Spleen (tissue), 11 donors: ENCODE results near the gene DUSP3. TPM values are rescaled to one million over a fixed set of nuclear protein-coding genes. Genes with fewer than 3 reads are reported as not detected.

Experiments
- DNase-seq: peaks from one replicate; pipeline ENCODE4 v3.0.0-alpha.2; 2020
- H3K27ac ChIP-seq, 8 donors: fragments of 200-600 bp; sonication (generic) in 7 of 8; 1 replicate in 4 of 8; 2 replicates in 4 of 8; pipeline versions ENCODE4 v1.5.0 to v1.8.0; 2016 to 2021; ENCODE audit warnings: inconsistent platforms in 4 of 8, mild to moderate bottlenecking in 4 of 8, moderate library complexity in 1 of 8
- H3K27me3 ChIP-seq, 7 donors: fragments of 200-600 bp; sonication (generic) in 6 of 7; replicated peaks in 1 of 7; 1 replicate in 4 of 7; 2 replicates in 3 of 7; pipeline versions ENCODE4 v1.5.0 to v1.8.0; 2016 to 2021; ENCODE audit warnings: inconsistent platforms in 3 of 7, mild to moderate bottlenecking in 1 of 7
- H3K36me3 ChIP-seq, 6 donors: fragments of 200-600 bp; sonication (generic) in 5 of 6; 1 replicate in 4 of 6; 2 replicates in 2 of 6; pipeline versions ENCODE4 v1.5.0 to v1.8.0; 2016 to 2021; ENCODE audit warnings: inconsistent platforms in 2 of 6
- H3K4me1 ChIP-seq, 6 donors: fragments of 200-600 bp; sonication (generic) in 5 of 6; 1 replicate in 3 of 6; 2 replicates in 3 of 6; pipeline versions ENCODE4 v1.5.0 to v1.8.0; 2016 to 2021; ENCODE audit warnings: inconsistent platforms in 3 of 6
- H3K4me3 ChIP-seq, 8 donors: fragments of 200-600 bp; sonication (generic) in 7 of 8; 1 replicate in 4 of 8; 2 replicates in 4 of 8; pipeline versions ENCODE4 v1.5.0 to v1.8.0; 2016 to 2021; ENCODE audit warnings: inconsistent platforms in 4 of 8, mild to moderate bottlenecking in 4 of 8, moderate library complexity in 2 of 8
- H3K9me3 ChIP-seq, 8 donors: fragments of 200-600 bp; sonication (generic) in 7 of 8; 1 replicate in 4 of 8; 2 replicates in 4 of 8; pipeline versions ENCODE4 v1.5.0 to v1.8.0; 2016 to 2021; ENCODE audit warnings: inconsistent platforms in 4 of 8
- CTCF ChIP-seq, 11 experiments: fragments of 200-600 bp in 7 of 11; fragments of 450-650 bp in 4 of 11; sonication (generic) in 4 of 11; IDR thresholded peaks in 8 of 11; conservative IDR thresholded peaks in 3 of 11; 1 replicate in 7 of 11; 2 replicates in 4 of 11; pipeline versions ENCODE4 v1.4.0 to v1.8.0; 2016 to 2021; ENCODE audit warnings: antibody characterized with exemption in 11 of 11, inconsistent platforms in 4 of 11, mild to moderate bottlenecking in 1 of 11
- POLR2A ChIP-seq, 3 donors: fragments of 450-650 bp; IDR thresholded peaks; one replicate each; pipeline ENCODE4 v1.5.1; 2017; ENCODE audit warnings: antibody characterized with exemption in 3 of 3, mild to moderate bottlenecking in 1 of 3
- POLR2AphosphoS5 ChIP-seq, 3 donors: sonication (generic); formaldehyde crosslinking; IDR thresholded peaks; one replicate each; pipeline ENCODE4 v1.5.1; 2017; ENCODE audit warnings: antibody characterized with exemption in 3 of 3
- WGBS, 5 donors: extraction: QIAGEN DNeasy Blood & Tissue Kit in 3 of 5; methylation state at CpG; one replicate each; pipeline versions ENCODE4 v1.1.5 to v1.1.7; 2013 to 2018; 5-methylcytosine and 5-hydroxymethylcytosine counted together
- intact Hi-C: fragments of 100-400 bp; cut with DNase I; formaldehyde crosslinking; loops from one replicate; pipeline ENCODE4 v1.15.0; 2023; ENCODE audit warnings: low total_unique reads
- polyA plus RNA-seq, 3 donors: library from polyadenylated mRNA; stranded (reverse); fragments of 200-250 nt; gene quantifications; one replicate each; pipeline ENCODE4 v1.2.1, GENCODE V29; 2013
- total RNA-seq, 7 donors: library from RNA; depleted of rRNA in 3 of 7; stranded (reverse); fragments of >200 nt in 3 of 7; fragmentation: NEBNext Ultra II Directional in 4 of 7; extraction: Animal tissue kit (Norgen Biotek cat#: 25700) in 4 of 7; gene quantifications; one replicate each; pipeline versions ENCODE4 v1.1.0 to v1.2.1, GENCODE V29; 2016 to 2021
- donor health status: healthy with polysubstance abuse.
- donor health status: DM: no; HTN: no; CAD: no; lungs with moderate emphysema.
- donor health status: DM: no; HTN: no; CAD: no.
- donor health status: Bipolar disorder and iron deficiency.
- donor health status: healthy.
- donor health status: DM: no; HTN: no; CAD: no.
- donor health status: DM: yes; HTN: yes; CAD: no.

DUSP3 gene
- total and polyA plus RNA-seq, 10 donors: 25.7 to 96.2 (median 68.9) TPM

- Histone ChIP-seq H3K4me3 (no peak overlapping the region), H3K27ac (no peak overlapping the region), H3K9me3 (no peaks in the 10 kb centered on the region), H3K36me3 (peaks cover 0 to 16% (median 0%) of the 10 kb centered on the region in 6 donors), H3K4me1 (no peaks in the 10 kb centered on the region), H3K27me3 (peaks cover 0 to 9% (median 0%) of the 10 kb centered on the region in 7 donors)
- DNase-seq: no peak
- intact Hi-C loops: no loop called here
- TF ChIP-seq POLR2A (IDR thresholded peaks at IDR 0.05): no peak
- no peak for TF ChIP-seq CTCF (IDR thresholded peaks at IDR 0.05 in 8 of 11, conservative IDR thresholded peaks at IDR 0.05 in 3 of 11)
- no peak for TF ChIP-seq POLR2AphosphoS5 (IDR thresholded peaks at IDR 0.05)
- 76 to 92% (median 84%) methylated on average over 2 to 3 of the region's 3 CpGs for WGBS, 5 donors
Observed at GRCh38 chr17:43813386-43813785, 34.6 kb upstream of the DUSP3 start.

DNA sequence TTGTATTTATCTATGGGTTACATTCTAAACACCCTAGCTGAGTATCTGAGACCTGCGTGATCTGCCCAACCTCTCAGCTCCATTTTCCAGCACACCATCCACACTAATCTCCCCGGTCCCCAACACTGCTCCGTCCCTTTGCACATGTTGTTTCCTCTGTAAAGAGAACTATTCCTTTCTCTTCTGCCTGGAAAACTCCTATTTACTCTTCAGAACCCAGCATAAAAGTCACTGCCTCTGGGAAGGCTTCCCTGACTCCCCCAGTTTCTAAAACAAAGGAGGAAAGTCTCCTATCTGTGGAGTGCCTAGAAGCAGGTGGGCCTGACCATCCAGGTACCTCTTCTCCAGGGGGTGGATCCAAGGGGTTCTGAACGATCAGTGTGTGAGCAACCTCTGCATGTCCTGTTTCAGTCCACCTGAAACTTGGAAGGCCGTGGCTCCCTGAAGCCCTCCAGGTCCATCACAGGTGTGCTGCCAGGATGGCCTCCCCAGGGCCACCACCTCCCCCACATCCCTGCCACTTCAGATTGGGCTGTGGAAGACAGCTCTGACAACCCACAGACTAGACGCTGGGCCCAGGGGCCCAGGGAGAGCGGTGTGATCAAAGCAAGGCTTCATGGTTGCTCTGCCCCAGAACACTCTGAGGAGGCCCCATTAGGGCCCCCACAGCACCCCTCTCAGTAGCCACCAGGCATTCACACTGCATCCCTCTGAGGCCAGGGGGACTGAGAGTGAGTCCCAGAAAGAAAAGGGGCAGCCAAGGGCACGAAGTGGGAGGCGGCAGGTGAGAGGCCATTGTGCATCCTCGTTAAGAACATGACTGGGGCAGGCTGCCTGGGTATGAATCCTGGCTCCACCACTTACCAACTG is 33.9 kb upstream of the DUSP3 start:
- WGBS, 5 donors: 86 to 92% (median 87%) methylated on average over 9 to 10 of the region's 10 CpGs
- Histone ChIP-seq H3K27ac (no peak overlapping the region), H3K4me3 (no peak overlapping the region), H3K4me1 (no peaks in the 10 kb centered on the region), H3K27me3 (peaks cover 0 to 13% (median 0%) of the 10 kb centered on the region in 7 donors), H3K36me3 (peaks cover 0 to 16% (median 0%) of the 10 kb centered on the region in 6 donors), H3K9me3 (no peaks in the 10 kb centered on the region)
- intact Hi-C loops: no loop called here
- DNase-seq: no peak
- TF ChIP-seq CTCF (IDR thresholded peaks at IDR 0.05 in 8 of 11, conservative IDR thresholded peaks at IDR 0.05 in 3 of 11) (no peak), POLR2A (IDR thresholded peaks at IDR 0.05) (no peak)

DNA sequence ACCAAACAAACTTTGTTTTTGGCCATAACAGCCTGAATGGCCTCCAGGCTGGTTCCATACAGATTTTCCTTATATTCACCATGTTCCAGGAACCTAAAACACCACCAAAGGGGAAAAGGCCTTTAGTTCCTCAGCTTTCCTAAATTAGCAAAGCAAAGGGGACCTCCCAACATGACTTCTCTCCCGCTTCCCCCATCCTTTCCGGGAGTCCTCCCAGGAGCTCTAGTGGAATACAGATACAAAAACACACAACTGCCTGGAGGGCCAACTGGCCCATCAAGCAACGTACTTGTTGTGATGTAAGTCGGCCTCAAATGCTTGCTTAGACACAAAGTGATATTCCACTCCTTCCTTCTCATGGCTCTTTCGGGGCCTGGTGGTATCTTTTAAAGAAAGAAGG is 32.0 kb upstream of the DUSP3 start:
- H3K4me1 ChIP-seq: no peaks in the 10 kb centered on the region
- intact Hi-C loops: no loop called here
- no peak for TF ChIP-seq CTCF (IDR thresholded peaks at IDR 0.05 in 8 of 11, conservative IDR thresholded peaks at IDR 0.05 in 3 of 11)
- no peak for TF ChIP-seq POLR2A (IDR thresholded peaks at IDR 0.05)
- no peak for TF ChIP-seq POLR2AphosphoS5 (IDR thresholded peaks at IDR 0.05)
- H3K27ac ChIP-seq: no peak overlapping the region
- peaks cover 0 to 13% (median 0%) of the 10 kb centered on the region in 7 donors for H3K27me3 ChIP-seq
- H3K9me3 ChIP-seq: no peaks in the 10 kb centered on the region
- no peak for DNase-seq
- H3K36me3 ChIP-seq: peaks cover 0 to 16% (median 0%) of the 10 kb centered on the region in 6 donors
- WGBS, 5 donors: 86 to 96% (median 93%) methylated on average over 5 of the region's 5 CpGs
- no peak overlapping the region for H3K4me3 ChIP-seq

DNA sequence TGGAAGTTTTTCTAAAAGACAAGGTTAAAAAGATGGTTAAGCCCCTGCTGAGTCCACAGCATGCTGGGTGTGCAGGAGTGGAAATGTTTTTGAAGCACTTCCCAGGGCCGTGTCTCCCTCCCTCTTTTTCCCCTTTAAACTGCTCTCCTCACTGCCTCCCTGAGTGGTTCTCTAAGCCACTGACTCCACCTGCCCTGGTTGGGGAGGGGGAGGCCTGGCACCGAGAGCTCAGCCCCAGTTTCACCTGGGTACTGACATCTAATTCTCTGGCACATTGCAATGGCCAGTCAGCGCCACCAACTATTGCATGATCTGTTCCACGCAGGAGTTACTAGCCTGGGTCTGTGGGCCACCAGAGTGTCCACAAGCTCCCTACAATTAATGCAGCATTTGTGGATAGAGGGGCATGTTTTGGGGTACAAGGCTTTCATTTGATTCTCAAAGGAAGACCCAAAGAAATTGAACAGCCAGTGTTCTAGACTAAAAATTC is 31.5 kb upstream of the DUSP3 start:
- Histone ChIP-seq H3K9me3 (no peaks in the 10 kb centered on the region), H3K4me1 (no peaks in the 10 kb centered on the region), H3K27me3 (peaks cover 0 to 13% (median 0%) of the 10 kb centered on the region in 7 donors), H3K4me3 (no peak overlapping the region), H3K27ac (no peak overlapping the region), H3K36me3 (peaks cover 0 to 16% (median 0%) of the 10 kb centered on the region in 6 donors)
- TF ChIP-seq CTCF (IDR thresholded peaks at IDR 0.05 in 8 of 11, conservative IDR thresholded peaks at IDR 0.05 in 3 of 11): no peak
- no peak for TF ChIP-seq POLR2A (IDR thresholded peaks at IDR 0.05)
- TF ChIP-seq POLR2AphosphoS5 (IDR thresholded peaks at IDR 0.05): no peak
- DNase-seq: no peak
- intact Hi-C loops: no loop called here
- 77 to 88% (median 85%) methylated on average over 4 of the region's 4 CpGs for WGBS, 5 donors
